IPS-15b (cell line): ENCODE data around the gene CALHM5.

Experiments used
- H3K27me3 ChIP-seq: one replicate; pipeline ENCODE4 v1.6.1; 2013; ENCODE audit warnings: low read length; ENCODE audit not compliant: control insufficient read depth, insufficient read depth
- H3K36me3 ChIP-seq: one replicate; pipeline ENCODE4 v1.6.1; 2013; ENCODE audit warnings: low read length; ENCODE audit not compliant: control insufficient read depth, insufficient read depth
- H3K4me1 ChIP-seq: one replicate; pipeline ENCODE4 v1.6.1; 2013; ENCODE audit warnings: mild to moderate bottlenecking, low read length; ENCODE audit not compliant: control insufficient read depth, insufficient read depth
- H3K4me3 ChIP-seq: one replicate; pipeline ENCODE4 v1.5.1; 2013; ENCODE audit warnings: low read depth, low read length
- H3K9ac ChIP-seq: one replicate; pipeline ENCODE4 v1.6.1; 2013; ENCODE audit warnings: low read depth, mild to moderate bottlenecking, low read length
- H3K9me3 ChIP-seq: one replicate; pipeline ENCODE4 v1.6.1; 2013; ENCODE audit warnings: mild to moderate bottlenecking, low read length; ENCODE audit not compliant: control insufficient read depth, insufficient read depth

CALHM5 gene

GRCh38 chr6:116556814-116557415, 45.5 kb downstream of the CALHM5 start:
- no peaks in the 10 kb centered on the region for H3K36me3 ChIP-seq
- H3K4me1 ChIP-seq, result no peaks in the 10 kb centered on the region
- H3K9me3 ChIP-seq, result no peaks in the 10 kb centered on the region
- H3K4me3 ChIP-seq, result no peak overlapping the region
- H3K27me3 ChIP-seq, result no peaks in the 10 kb centered on the region
- H3K9ac ChIP-seq, result no peak overlapping the region

DNA sequence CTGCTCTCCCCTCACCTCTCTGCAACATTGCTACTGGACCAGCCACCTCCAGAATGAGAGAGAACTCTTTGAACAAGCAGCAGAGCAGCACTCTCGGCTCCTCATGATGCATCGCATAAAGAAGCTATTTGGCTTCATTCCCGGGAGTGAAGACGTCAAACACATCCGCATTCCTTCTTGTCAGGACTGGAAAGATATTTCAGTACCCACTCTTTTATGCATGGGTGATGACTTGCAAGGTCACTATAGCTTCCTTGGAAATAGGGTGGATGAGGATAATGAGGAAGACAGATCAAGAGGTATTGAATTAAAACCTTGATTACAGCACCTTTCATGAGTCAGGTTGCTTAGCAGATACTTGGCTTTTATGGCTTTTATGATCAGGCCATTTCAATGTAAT, 46.5 kb downstream of the CALHM5 start:
- H3K27me3 ChIP-seq, result no peaks in the 10 kb centered on the region
- no peak overlapping the region for H3K4me3 ChIP-seq
- H3K4me1 ChIP-seq, result no peaks in the 10 kb centered on the region
- H3K9ac ChIP-seq, result no peak overlapping the region
- no peaks in the 10 kb centered on the region for H3K9me3 ChIP-seq
- no peaks in the 10 kb centered on the region for H3K36me3 ChIP-seq

GRCh38 chr6:116560130-116560529, 48.7 kb downstream of the CALHM5 start:
- Histone ChIP-seq H3K9me3 (no peaks in the 10 kb centered on the region), H3K27me3 (no peaks in the 10 kb centered on the region), H3K4me3 (no peak overlapping the region), H3K9ac (no peak overlapping the region), H3K36me3 (no peaks in the 10 kb centered on the region), H3K4me1 (no peaks in the 10 kb centered on the region)

DNA sequence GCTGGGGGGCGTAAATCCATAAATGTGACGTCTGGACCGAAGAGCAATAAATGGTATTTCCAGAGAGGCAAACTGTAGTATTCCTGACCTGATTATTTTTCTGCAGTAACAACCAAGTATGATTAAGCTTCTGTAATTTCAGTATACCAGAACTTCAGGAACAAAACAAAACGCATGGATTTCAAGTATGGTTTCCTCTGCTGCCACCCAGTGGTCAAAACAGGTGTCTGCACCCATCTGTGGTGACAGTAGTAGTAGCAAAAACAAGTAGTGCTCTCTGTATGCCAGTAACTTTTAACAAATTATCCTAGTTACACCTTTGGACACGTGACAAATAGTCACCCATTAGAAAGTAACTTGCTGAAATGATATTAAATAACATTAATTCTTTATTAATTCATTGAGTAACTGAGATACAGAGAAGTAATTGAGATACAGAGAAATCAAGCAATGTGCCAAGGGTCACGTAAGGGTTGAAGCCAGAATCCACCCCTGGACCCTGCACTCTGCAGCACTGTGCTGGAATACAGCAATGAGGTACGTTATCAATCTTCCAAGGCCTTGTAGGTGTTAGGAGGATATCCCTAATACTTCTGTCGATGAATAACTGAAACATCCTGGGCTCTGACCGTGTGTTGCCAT, 50.1 kb downstream of the CALHM5 start:
- Histone ChIP-seq H3K9ac (no peak overlapping the region), H3K4me1 (no peaks in the 10 kb centered on the region), H3K4me3 (no peak overlapping the region), H3K9me3 (no peaks in the 10 kb centered on the region), H3K36me3 (no peaks in the 10 kb centered on the region), H3K27me3 (no peaks in the 10 kb centered on the region)

GRCh38 chr6:116562019-116562403, 50.6 kb downstream of the CALHM5 start:
- no peaks in the 10 kb centered on the region for H3K9me3 ChIP-seq
- H3K9ac ChIP-seq, result no peak overlapping the region
- H3K36me3 ChIP-seq, result no peaks in the 10 kb centered on the region
- no peak overlapping the region for H3K4me3 ChIP-seq
- no peaks in the 10 kb centered on the region for H3K4me1 ChIP-seq
- H3K27me3 ChIP-seq, result no peaks in the 10 kb centered on the region

- H3K36me3 ChIP-seq, result no peaks in the 10 kb centered on the region
- no peaks in the 10 kb centered on the region for H3K4me1 ChIP-seq
- H3K9ac ChIP-seq, result no peak overlapping the region
- H3K4me3 ChIP-seq, result no peak overlapping the region
- no peaks in the 10 kb centered on the region for H3K9me3 ChIP-seq
- H3K27me3 ChIP-seq, result no peaks in the 10 kb centered on the region
These were observed 51.2 kb downstream of the CALHM5 start for GRCh38 chr6:116562614-116563013.

- H3K36me3 ChIP-seq, result no peaks in the 10 kb centered on the region
- no peak overlapping the region for H3K4me3 ChIP-seq
- no peaks in the 10 kb centered on the region for H3K9me3 ChIP-seq
- H3K27me3 ChIP-seq, result no peaks in the 10 kb centered on the region
- no peaks in the 10 kb centered on the region for H3K4me1 ChIP-seq
- no peak overlapping the region for H3K9ac ChIP-seq
These were observed 52.4 kb downstream of the CALHM5 start for GRCh38 chr6:116563830-116564229.

GRCh38 chr6:116564311-116564710, 52.9 kb downstream of the CALHM5 start:
- no peaks in the 10 kb centered on the region for H3K4me1 ChIP-seq
- H3K4me3 ChIP-seq, result no peak overlapping the region
- no peaks in the 10 kb centered on the region for H3K36me3 ChIP-seq
- no peak overlapping the region for H3K9ac ChIP-seq
- H3K27me3 ChIP-seq, result no peaks in the 10 kb centered on the region
- H3K9me3 ChIP-seq, result no peaks in the 10 kb centered on the region

DNA sequence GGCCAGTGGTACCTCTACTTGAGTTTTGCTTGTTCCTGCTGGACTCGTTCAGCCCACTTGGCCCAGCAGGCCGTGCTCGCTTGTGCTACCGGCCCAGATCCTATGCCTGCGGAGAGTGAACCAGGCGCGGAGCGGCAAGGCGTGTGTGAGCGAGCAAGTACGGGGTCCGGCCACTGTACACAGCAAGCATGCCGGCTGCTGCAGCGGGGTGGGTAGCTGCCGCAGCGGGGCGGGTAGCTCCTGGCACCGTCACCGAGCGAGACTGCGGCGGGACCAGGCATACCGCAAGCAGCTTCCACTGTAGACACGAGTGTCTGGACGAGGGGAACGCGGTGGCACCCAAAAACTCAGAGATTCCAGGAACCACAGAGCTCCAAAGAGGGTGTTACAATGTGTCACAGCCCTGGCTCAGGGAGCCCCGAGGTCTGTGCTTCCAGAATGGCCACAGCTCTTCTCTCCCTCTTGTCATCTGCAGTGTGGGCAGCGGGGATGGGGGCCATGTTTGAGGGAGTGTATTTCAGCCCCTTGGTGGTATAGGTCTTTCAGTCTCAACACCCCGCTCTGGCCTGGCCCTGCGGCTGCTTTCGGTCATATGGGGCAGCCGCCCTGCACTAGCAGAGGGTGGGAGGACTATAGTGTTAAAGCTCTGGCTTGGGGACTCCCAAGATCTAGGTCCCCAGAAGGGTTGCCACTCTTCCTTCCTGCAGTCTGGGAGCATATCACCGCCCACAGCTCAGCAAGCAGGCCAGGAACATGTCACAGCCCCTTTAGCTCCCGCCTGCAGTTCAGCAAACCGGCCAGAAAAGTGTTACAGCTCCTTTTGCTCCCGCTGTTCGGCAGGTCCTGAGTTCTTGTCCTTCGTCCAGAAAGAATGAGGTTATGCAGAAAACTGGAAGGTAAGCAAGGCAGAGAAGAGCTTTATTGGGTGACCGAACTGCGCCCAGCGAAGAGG, 53.8 kb downstream of the CALHM5 start:
- no peak overlapping the region for H3K4me3 ChIP-seq
- H3K27me3 ChIP-seq, result no peaks in the 10 kb centered on the region
- H3K4me1 ChIP-seq, result no peaks in the 10 kb centered on the region
- no peaks in the 10 kb centered on the region for H3K36me3 ChIP-seq
- H3K9ac ChIP-seq, result no peak overlapping the region
- H3K9me3 ChIP-seq, result no peaks in the 10 kb centered on the region

DNA sequence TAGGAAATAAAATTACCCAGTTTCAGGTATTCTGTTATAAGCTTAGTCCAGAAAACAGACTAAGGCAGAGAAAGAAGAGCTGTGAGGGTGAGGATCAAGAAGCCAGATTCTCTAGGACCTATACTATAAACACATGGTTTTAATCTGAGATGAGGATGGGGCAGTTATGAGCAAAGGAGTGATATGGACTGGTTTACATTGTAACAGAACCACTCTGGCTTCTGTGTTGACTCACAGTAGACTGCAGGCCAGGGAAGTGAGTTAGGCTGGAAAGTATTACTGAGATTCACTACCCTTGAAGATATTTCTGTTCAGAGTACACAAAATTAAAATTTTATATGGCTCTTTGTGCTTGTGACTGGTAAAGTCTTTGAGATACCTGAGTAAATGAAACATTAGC, 56.7 kb downstream of the CALHM5 start:
- Histone ChIP-seq H3K4me1 (peaks cover 3% of the 10 kb centered on the region), H3K4me3 (no peak overlapping the region), H3K27me3 (no peaks in the 10 kb centered on the region), H3K36me3 (no peaks in the 10 kb centered on the region), H3K9me3 (no peaks in the 10 kb centered on the region), H3K9ac (no peak overlapping the region)

DNA sequence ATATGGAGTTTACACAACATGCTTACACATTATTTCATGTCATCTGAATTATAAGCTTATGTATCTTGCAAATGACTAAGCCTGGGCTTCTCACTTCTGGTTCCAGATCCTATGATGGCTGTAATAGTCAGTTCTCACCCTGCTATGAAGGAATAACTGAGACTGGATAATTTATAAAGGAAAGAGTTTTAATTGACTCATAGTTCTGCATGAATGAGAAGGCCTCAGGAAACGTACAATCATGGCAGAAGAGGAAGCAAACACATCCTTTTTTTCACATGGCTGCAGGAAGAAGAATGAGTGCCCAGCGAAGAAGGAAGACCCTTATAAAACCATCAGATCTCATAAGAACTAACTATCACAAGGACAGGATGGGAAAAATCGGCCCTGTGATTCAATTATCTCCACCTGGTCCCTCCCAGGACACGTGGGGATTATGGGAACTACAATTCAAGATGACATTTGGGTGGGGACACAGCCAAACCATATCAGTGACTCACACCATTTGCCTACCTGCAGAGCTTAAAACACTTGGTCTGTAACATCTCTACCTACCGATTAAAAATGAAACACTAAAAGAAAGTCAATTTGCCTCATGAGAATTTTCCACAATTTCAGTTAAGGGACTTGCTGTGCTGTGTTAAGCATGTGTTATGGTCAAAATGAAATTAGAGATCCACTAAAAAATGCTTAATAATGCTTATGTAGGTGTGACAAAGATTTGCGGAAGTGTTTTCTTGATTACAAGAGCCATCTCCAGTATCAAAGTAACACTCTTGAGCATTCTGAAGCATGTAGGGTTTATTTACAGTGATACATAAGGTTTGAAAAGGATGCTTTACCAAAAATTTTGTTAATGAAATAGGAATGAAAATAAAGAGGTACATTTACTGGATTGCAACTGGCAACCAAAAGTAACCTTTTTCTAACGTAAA, 57.6 kb downstream of the CALHM5 start:
- peaks cover 3% of the 10 kb centered on the region for H3K4me1 ChIP-seq
- no peaks in the 10 kb centered on the region for H3K36me3 ChIP-seq
- no peak overlapping the region for H3K9ac ChIP-seq
- H3K27me3 ChIP-seq, result no peaks in the 10 kb centered on the region
- no peak overlapping the region for H3K4me3 ChIP-seq
- H3K9me3 ChIP-seq, result no peaks in the 10 kb centered on the region
